Activated CD4-positive, alpha-beta T cell treated with anti-CD3 and anti-CD28 coated beads for 4 hours (primary cell): ENCODE data around the gene PALLD.

ENCODE experiments used
- DNase-seq, 2 donors: peaks; one replicate each; pipeline ENCODE4 v3.0.0-alpha.2; 2020

PALLD gene

GRCh38 chr4:168528131-168528949, 31.5 kb downstream of the PALLD start:
- DNase-seq: no peak

- DNase-seq: no peak
These were observed 32.4 kb downstream of the PALLD start for GRCh38 chr4:168529257-168529656.

DNA sequence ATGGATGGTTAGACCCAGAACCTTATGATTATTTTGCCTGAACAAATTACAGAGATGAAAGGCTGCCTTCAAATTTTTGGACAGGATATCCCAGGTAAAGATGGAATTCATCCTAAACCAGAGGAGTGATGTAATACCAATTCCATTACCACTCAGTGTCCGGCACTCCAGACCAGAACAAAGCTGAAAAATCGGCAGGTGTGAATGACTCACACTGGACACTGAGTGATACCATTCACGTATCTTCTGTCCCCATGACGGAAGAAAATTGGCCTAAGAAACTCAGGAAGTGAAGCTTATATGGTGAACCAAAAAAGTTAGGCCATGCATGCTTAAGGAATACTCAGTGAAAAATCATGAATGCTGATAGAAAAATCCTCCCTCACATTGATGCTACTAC, 34.5 kb downstream of the PALLD start:
- no peak for DNase-seq

DNA sequence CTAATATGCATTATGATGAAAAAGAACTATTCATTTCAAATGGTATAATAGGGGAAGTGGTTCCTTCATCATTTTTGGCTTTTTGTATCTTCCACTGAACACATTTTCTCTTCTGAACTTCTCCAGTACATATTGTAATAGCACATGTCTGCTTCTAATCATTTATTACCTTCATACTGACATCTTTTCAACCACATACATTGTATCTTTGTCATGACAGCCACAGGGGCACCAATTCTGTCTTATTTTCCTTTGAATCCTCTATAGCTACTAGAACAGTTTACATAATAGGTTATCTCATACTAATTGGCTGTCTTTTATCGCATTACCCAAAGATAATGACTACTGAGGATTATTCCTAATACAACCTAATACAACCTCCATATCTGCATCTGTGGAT, 37.7 kb downstream of the PALLD start:
- DNase-seq: no peak

DNA sequence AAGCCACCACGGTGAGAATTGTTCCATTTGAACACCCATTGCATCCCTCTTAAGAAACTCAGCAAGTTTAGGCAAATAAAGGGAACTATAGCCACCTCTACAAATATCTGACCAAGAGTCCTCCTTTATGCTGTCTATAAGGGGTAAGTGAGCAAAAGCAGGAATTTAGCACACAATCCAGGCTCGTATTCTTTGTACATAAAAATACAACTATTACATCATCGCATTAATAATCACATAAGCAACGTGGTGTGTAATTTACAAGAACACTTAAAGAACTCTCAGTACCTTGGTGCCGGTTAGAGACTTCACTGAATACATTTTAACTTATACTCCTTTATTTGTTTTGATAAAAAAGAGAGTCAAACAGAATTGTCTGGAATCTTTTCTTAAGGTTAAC, 38.8 kb downstream of the PALLD start:
- no peak for DNase-seq

DNA sequence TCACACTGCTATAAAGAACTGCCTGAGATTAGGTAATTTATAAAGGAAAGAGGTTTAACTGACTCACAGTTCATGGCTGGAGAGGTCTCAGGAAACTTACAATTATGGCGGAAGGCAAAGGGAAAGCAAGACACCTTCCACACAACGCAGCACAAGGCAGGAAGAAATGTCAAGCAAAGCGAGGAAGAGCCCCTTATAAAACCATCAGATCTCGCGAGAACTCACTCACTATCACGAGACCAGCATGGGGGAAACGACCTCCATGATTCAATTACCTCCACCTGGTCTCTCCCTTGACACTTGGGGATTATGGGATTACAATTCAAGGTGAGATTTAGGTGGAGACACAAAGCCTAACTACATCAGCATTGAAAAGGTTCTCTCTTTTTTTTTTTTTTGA, 39.6 kb downstream of the PALLD start:
- no peak for DNase-seq

DNA sequence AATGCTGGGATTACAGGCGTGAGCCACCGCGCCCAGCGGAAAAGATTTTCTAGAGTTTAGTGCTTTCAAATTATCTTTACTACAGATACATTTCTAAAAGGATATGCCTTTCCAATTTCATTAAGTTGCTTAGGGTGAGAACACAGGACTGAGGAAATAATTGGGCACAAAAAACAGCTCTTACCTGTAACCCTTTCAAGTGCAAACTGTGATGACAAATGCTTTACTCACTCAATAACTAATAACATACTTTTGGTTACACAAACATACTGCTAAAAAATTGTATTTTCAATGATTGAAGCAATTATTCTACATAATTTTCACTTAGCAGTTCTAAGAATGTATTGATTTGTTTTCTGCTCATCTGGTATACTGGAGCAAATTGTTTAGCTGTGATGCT, 40.2 kb downstream of the PALLD start:
- DNase-seq: no peak

DNA sequence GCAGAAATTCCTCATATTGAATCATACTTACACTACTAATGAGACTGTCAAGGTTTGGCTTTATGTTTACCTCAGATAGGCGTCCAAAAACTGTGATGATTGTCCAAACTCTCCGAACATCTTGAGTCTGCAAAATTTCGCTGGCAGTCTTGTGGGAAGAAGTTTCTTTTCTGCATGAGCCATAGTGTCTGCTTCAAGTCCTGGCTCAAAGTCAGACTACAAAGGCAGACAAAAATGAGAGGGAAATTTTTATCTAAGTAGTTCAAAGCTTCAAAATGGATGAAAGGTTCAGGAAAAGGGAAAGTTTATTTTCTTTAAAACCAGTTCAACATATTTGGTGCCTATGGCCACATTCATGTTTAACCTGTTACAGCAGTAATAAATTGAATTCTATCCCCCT, 40.7 kb downstream of the PALLD start:
- DNase-seq: no peak

DNA sequence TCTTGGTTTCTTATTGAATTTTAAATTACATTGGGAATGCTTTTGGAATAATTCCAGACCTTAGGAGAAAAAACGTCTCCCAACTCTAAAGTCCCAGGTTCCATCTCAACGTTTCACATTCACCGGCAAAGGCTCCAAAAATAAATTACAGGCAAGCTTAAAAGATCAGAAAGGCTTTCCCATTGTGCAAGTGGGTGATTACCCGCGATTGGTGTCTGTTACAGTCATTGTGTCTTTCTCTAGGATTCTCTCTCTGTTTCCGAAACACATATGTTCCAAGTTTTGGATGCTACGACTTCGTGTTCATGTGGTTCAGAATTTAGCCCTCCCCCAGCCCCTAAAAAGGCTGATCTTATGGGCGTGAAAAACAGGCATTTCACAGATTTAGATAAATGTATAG, 41.8 kb downstream of the PALLD start:
- DNase-seq: no peak

DNA sequence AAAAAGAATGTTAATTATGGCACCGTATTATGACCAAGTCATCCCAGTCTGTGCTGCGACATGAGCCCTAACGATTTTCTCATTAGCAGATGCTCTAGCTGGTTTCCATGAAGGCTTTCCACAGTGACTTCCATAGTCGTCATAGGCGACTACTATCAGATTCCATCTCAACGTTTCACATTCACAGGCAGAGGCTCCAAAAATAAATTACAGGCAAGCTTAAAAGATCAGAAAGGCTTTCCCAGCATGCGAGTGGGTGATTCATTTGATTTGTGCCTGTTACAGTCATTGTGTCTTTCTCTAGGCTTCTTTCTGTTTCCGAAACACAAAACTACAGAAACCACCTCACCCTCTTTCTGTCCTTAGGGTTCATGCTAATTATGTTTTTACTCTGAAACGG, 43.2 kb downstream of the PALLD start:
- no peak for DNase-seq

DNA sequence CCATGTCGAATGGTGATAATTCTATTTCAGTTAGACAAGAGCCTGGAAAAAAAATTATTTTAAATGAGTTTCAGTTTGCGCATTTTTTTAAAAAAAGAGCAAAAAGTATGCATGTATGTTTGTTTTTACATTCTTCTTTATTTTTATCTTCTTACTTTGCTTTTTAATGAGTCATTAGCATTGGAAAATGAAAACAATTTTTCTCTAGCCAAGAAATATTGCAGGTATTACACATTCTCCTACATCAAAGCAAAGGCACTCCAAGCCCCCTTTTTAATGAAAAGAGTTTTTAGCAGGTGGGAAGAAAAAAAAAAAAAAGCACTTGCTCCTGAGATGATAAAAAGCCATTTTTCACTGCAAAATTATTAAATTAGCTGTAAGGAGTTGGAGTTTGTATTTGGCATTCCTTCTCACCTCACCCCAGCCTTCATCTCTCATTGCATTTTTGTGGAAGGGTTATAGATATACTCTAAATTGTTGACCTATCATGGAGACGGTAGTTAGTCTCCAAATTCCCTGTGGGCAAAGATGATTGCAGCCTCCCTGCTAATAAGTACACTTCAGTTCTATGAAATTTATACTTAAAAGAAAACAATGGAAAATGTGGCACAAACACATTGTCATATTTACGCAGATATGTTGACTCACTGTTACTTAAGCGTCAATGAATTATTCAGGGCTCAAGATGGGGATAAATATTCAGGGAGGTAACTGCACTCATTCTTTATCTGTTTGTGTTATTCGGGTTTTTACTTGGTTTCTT, 43.8 kb downstream of the PALLD start:
- no peak for DNase-seq

GRCh38 chr4:168541266-168541953, 44.6 kb downstream of the PALLD start:
- DNase-seq: no peak

GRCh38 chr4:168549143-168549542, 52.3 kb downstream of the PALLD start:
- DNase-seq: no peak

DNA sequence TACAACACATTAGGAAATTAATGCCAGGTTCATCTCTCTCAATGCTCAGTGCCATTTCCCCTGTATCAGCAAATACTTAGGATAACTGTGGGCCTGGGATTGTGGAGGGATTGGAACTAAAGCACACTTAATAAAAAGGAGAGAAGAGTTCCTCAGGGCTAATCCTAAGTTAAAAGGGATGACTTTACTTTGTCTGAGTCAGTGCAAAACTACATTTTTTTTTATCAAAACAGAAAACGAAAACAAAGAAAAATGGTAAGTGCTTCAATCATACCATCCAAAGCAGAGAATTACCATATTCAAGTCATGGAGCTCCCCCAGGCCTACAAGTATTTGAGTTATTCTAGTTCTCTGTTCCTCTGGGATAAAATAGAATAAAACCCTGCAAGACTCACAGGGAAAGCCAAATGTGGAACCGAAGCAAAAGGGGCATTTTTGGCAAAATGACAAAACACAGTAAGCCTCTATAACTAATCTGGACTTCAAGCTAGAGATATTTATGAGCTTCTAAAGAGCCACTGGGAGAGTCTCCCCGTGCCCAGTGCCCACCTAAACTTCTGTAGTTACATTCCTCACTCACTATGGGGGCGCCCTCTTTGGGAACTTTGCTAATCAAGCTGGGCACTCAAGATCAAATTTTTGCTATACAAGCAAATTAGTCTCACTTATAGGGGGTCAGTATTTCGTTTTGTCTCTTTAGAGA, 53.4 kb downstream of the PALLD start:
- no peak for DNase-seq

DNA sequence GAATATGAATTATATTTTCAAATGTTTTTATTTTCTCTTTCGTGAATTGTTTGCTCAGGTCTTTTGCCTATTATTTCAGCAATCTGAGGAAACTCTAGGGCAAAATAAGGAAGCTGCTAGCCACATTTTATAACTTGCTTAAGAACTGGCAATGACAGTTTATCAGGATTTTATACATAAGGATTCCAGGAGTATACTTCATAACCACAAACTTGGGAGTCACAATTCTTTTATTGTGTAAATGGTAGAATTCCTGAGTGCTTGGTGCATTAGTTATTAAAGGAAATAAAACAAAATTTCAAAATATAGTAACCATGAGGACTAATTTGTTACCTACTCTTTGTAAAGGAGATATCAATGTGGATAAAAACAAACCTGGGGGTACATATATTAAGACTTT, 54.4 kb downstream of the PALLD start:
- DNase-seq: no peak

GRCh38 chr4:168551945-168552695, 55.3 kb downstream of the PALLD start:
- peak in 1 of 2 donors; percentile 2 for DNase-seq

- DNase-seq: no peak
These were observed 57.0 kb downstream of the PALLD start for GRCh38 chr4:168553714-168554370.

DNA sequence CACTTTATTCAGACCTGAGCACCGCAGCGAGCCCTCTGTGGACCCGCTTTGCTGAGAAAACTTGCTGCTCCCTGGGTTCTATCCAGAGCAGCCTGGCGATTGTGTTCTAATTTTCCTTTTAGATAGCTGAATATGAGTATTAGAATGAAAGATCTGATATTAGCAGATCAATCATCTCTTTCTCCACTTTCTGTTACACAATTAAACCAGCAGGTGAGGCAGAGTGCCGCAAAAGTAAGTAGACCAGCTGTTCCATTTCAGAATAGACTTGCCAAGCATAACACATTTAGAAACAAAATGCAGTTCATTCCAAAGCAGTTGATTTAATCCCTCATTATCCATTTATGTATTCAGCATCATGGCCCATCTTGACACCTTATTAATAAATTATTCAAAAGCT, 58.6 kb downstream of the PALLD start:
- DNase-seq: no peak

DNA sequence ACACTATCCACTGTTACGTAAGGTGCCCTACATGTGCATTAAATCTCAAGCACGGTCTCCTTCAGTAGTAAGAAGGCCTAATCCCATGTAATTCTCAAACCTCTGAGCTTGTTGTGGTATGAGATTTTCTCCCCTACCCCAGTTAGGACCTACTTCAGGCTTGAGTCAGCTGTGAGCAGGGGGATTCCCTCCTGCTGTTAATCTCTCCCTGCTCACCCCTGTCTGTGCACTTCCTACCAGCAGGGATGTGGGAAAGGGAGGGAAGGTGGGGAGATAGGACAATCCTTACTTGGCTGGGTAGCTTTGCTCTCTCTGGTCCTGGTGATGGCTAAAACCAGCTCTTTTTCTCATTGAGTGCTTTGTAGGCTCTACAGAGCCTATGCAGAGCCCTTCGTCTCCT, 60.8 kb downstream of the PALLD start:
- no peak for DNase-seq

DNA sequence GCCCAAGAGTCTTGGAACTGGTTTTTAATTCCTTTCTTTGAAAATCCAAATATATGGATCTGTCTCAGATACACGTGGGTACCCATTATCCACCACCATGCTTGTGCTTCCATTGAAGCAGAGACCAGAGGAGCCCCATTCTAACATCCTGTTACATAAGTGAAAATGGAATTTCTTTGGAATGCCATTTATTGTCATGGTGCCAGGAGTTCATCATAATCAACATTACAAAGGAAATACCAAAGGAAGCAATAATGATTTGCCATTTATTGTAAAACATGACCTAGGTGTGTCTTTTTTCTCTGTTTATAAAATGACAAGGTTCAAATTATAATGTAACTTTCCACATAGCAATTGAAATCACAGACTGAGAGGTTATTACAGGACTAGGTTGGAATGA, 61.7 kb downstream of the PALLD start:
- no peak for DNase-seq
